Caco-2 (cell line): ENCODE results near the gene ZNF641. TPM values are rescaled to one million over a fixed set of nuclear protein-coding genes. Genes with fewer than 3 reads are reported as not detected.

Source experiments
- BruUV-seq: library from RNA; stranded (reverse); fragments of 400-500 nt; replicated peaks from 2 replicates; lab custom pipeline; 2021; lab: Mats Ljungman, UMichigan
- CTCF ChIA-PET: fragments of 300-600 bp; sonication (Branson Sonifier 250); formaldehyde crosslinking; loops from one replicate; lab custom pipeline; 2022; ENCODE audit warnings: antibody characterized with exemption; lab: Charles Lee
- POLR2A ChIA-PET: fragments of 300-600 bp; sonication (Branson Sonifier 250); formaldehyde crosslinking; loops from one replicate; lab custom pipeline; 2022; ENCODE audit warnings: antibody characterized with exemption; lab: Charles Lee
- DNase-seq, 2 experiments: peaks; one replicate each; pipeline versions ENCODE4 v3.0.0 to v3.0.0-alpha.2; 2020 to 2022
- H3K27me3 ChIP-seq: replicated peaks from 2 replicates; pipeline ENCODE4 v1.6.0; 2011; ENCODE audit warnings: low read length; ENCODE audit not compliant: control insufficient read depth, insufficient read depth
- H3K36me3 ChIP-seq: 2 replicates; pipeline ENCODE4 v1.5.1; 2011; ENCODE audit warnings: low read length; ENCODE audit not compliant: control insufficient read depth, insufficient read depth
- H3K4me1 ChIP-seq: fragments of 250-450 bp; sonication (Bioruptor Pico); 2 replicates; pipeline ENCODE4 v1.5.1; 2020; ENCODE audit warnings: mild to moderate bottlenecking
- H3K4me3 ChIP-seq: 2 replicates; pipeline ENCODE4 v1.5.1; 2011; ENCODE audit warnings: low read depth, mild to moderate bottlenecking, control low read depth, low read length
- H3K9me3 ChIP-seq: fragments of 250-450 bp; sonication (Bioruptor Pico); 2 replicates; pipeline ENCODE4 v1.5.1; 2020; ENCODE audit warnings: mild to moderate bottlenecking, moderate library complexity
- H3K27ac Mint-ChIP-seq: one replicate; pipeline ENCODE4 v1.8.0; 2022; ENCODE audit warnings: mixed read lengths; ENCODE audit not compliant: unreplicated experiment
- H3K27me3 Mint-ChIP-seq: one replicate; pipeline ENCODE4 v1.8.0; 2022; ENCODE audit warnings: mixed read lengths; ENCODE audit not compliant: insufficient read depth, unreplicated experiment
- H3K36me3 Mint-ChIP-seq: one replicate; pipeline ENCODE4 v1.8.0; 2022; ENCODE audit warnings: mild to moderate bottlenecking, mixed read lengths; ENCODE audit not compliant: insufficient read depth, unreplicated experiment
- H3K4me1 Mint-ChIP-seq: one replicate; pipeline ENCODE4 v1.8.0; 2022; ENCODE audit warnings: low read depth, mixed read lengths; ENCODE audit not compliant: unreplicated experiment
- H3K4me3 Mint-ChIP-seq: one replicate; pipeline ENCODE4 v1.8.0; 2022; ENCODE audit warnings: mild to moderate bottlenecking, moderate library complexity, mixed read lengths; ENCODE audit not compliant: unreplicated experiment
- H3K9me3 Mint-ChIP-seq: one replicate; pipeline ENCODE4 v1.8.0; 2022; ENCODE audit warnings: mixed read lengths; ENCODE audit not compliant: unreplicated experiment
- intact Hi-C: fragments of 100-400 bp; cut with micrococcal nuclease; formaldehyde crosslinking; loops from one replicate; pipeline ENCODE4 v1.10.0; 2022; ENCODE audit not compliant: unreplicated experiment
- total RNA-seq: library from RNA; stranded (reverse); gene quantifications from 2 replicates; pipeline ENCODE4 v1.2.3, GENCODE V29; 2022
- TF ChIP-seq, protein P1 (sequence below), 2 experiments: fragments of 200-600 bp in 1 of 2; IDR thresholded peaks; 1 replicate in 1 of 2; 2 replicates in 1 of 2; pipeline versions ENCODE4 v1.5.1 to v1.8.0; 2011 to 2022; ENCODE audit warnings: antibody characterized with exemption in 1 of 2, control low read depth in 1 of 2, inconsistent platforms in 1 of 2, low read depth in 1 of 2, low read length in 1 of 2, mild to moderate bottlenecking in 1 of 2, moderate library complexity in 1 of 2; ENCODE audit not compliant: insufficient read depth in 1 of 2, severe bottlenecking in 1 of 2, unreplicated experiment in 1 of 2

Gene ZNF641
- total RNA-seq, 1 experiment from 2014 or later: 13.2 TPM

DNA sequence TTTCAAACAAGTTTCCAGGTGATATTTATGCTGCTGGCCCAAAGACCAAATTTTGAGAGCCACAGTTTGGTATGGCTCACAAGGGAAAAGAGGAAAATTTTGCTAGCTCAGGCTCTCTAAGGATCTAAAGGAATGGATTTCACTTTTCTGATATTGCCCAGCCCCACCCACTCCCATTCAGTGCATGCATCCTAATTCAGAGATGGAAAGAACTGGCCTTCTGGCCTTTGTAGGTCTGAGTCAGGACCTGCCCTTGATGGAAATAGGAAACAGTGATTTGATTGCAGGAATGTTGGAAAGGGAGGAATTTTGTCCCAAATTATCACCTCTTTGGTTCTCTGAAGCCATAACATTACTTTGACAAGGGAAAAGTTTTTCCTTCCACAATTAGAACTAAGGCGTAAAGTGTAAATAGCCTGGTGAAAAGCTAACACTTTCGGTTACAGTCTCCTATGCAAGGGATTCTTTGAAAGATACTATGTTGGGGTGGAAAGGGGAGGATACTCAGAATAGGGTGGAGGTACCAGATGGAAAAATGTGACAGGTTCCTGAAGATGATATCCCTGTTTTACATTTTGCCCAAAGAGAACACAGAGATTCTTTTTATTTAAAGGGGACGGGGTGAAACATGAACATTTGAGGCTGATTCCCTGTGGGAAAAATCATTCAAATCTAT, 11.1 kb downstream of the ZNF641 start:
- BruUV-seq: no TSS peak
- ChIA-PET POLR2A (no interaction called here), CTCF (no interaction called here)
- Mint-ChIP-seq H3K36me3 (no peaks in the 10 kb centered on the region), H3K27ac (no peak overlapping the region), H3K9me3 (no peaks in the 10 kb centered on the region), H3K4me3 (no peak overlapping the region), H3K27me3 (no peaks in the 10 kb centered on the region), H3K4me1 (no peaks in the 10 kb centered on the region)
- no peaks in the 10 kb centered on the region for H3K27me3 ChIP-seq
- H3K4me1 ChIP-seq: no peaks in the 10 kb centered on the region
- no peak overlapping the region for H3K4me3 ChIP-seq
- H3K36me3 ChIP-seq: no peaks in the 10 kb centered on the region
- TF ChIP-seq, protein P1, sequence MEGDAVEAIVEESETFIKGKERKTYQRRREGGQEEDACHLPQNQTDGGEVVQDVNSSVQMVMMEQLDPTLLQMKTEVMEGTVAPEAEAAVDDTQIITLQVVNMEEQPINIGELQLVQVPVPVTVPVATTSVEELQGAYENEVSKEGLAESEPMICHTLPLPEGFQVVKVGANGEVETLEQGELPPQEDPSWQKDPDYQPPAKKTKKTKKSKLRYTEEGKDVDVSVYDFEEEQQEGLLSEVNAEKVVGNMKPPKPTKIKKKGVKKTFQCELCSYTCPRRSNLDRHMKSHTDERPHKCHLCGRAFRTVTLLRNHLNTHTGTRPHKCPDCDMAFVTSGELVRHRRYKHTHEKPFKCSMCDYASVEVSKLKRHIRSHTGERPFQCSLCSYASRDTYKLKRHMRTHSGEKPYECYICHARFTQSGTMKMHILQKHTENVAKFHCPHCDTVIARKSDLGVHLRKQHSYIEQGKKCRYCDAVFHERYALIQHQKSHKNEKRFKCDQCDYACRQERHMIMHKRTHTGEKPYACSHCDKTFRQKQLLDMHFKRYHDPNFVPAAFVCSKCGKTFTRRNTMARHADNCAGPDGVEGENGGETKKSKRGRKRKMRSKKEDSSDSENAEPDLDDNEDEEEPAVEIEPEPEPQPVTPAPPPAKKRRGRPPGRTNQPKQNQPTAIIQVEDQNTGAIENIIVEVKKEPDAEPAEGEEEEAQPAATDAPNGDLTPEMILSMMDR (IDR thresholded peaks at IDR 0.05; ENCODE audit: insufficient read depth in 1 of 2, low read depth in 1 of 2, low read length in 1 of 2, severe bottlenecking in 1 of 2, unreplicated experiment in 1 of 2): no peak
- intact Hi-C loops: no loop called here
- no peak for DNase-seq
- no peaks in the 10 kb centered on the region for H3K9me3 ChIP-seq

DNA sequence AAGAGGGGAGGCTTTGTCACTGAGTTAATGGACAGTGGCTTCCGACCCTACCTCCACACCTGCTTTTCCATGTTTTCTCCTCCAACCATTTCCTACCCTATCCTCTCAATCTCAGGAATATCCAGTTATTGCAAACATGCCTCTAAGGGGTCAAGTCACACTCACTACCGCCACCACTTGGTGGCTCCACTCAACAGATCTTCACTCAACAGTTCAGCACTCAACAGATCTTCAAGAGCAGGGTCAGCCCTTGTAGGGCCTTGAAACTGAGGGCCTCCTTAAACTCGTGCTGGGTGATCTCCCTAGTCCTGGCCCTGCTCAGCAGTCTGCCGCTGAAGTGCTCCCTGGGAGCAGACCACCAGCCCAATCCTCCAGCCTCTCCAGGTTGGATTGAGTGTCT, 14.2 kb downstream of the ZNF641 start:
- Mint-ChIP-seq H3K4me3 (no peak overlapping the region), H3K36me3 (no peaks in the 10 kb centered on the region), H3K4me1 (no peaks in the 10 kb centered on the region), H3K27me3 (no peaks in the 10 kb centered on the region), H3K9me3 (no peaks in the 10 kb centered on the region), H3K27ac (no peak overlapping the region)
- DNase-seq: no peak
- TF ChIP-seq, protein P1 (IDR thresholded peaks at IDR 0.05; ENCODE audit: insufficient read depth in 1 of 2, low read depth in 1 of 2, low read length in 1 of 2, severe bottlenecking in 1 of 2, unreplicated experiment in 1 of 2): no peak
- Histone ChIP-seq H3K4me3 (no peak overlapping the region), H3K4me1 (no peaks in the 10 kb centered on the region), H3K9me3 (no peaks in the 10 kb centered on the region), H3K27me3 (no peaks in the 10 kb centered on the region), H3K36me3 (no peaks in the 10 kb centered on the region)
- no TSS peak for BruUV-seq
- intact Hi-C loops: no loop called here
- CTCF ChIA-PET: no interaction called here
- POLR2A ChIA-PET: no interaction called here

DNA sequence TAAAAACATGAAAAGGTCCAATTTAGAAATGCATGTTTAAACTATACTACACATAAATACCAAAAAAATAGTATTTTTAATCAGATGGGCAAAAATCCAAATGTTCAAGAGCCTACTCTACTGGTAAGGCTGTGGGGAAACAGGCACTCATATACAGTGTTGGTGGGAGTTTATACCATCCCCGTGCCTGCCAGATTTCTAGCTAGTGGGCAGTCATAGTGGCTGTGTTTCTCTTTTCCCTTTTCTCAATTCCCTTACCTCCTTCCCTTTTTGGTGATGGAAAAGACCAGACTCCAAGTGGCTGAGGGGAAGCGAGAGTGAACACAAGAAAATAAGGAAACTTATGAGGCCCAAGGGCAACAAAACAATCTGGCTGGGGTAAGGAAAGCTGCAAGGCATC, 14.7 kb downstream of the ZNF641 start:
- POLR2A ChIA-PET: no interaction called here
- H3K36me3 Mint-ChIP-seq: no peaks in the 10 kb centered on the region
- H3K27ac Mint-ChIP-seq: no peak overlapping the region

More for the DNA sequence above, 14.7 kb downstream of the ZNF641 start:
- no peaks in the 10 kb centered on the region for H3K9me3 ChIP-seq
- intact Hi-C loops: no loop called here
- H3K4me3 ChIP-seq: no peak overlapping the region
- no peaks in the 10 kb centered on the region for H3K27me3 ChIP-seq
- CTCF ChIA-PET: no interaction called here
- H3K27me3 Mint-ChIP-seq: no peaks in the 10 kb centered on the region
- BruUV-seq: no TSS peak
- H3K4me1 Mint-ChIP-seq: no peaks in the 10 kb centered on the region
- no peaks in the 10 kb centered on the region for H3K36me3 ChIP-seq
- no peaks in the 10 kb centered on the region for H3K9me3 Mint-ChIP-seq
- TF ChIP-seq, protein P1 (IDR thresholded peaks at IDR 0.05; ENCODE audit: insufficient read depth in 1 of 2, low read depth in 1 of 2, low read length in 1 of 2, severe bottlenecking in 1 of 2, unreplicated experiment in 1 of 2): no peak
- no peaks in the 10 kb centered on the region for H3K4me1 ChIP-seq
- DNase-seq: no peak
- no peak overlapping the region for H3K4me3 Mint-ChIP-seq
